Measurements from ENCODE around the gene SC5D. TPM values are rescaled to one million over a fixed set of nuclear protein-coding genes. Genes with fewer than 3 reads are reported as not detected.

The SC5D gene
- total RNA-seq, 2 experiments from 2014 or later: 87.7 to 92.7 TPM

GRCh38 chr11:121347094-121347493 is 54.5 kb downstream of the SC5D start:
- Mint-ChIP-seq H3K27ac (no peak overlapping the region), H3K4me1 (ENCODE audit: low read depth) (no peaks in the 10 kb centered on the region), H3K27me3 (no peaks in the 10 kb centered on the region), H3K9me3 (no peaks in the 10 kb centered on the region), H3K4me3 (no peak overlapping the region), H3K36me3 (ENCODE audit: low read depth) (no peaks in the 10 kb centered on the region)
- no peaks in the 10 kb centered on the region for H3K36me3 ChIP-seq (ENCODE audit: insufficient read depth, low read length)
- intact Hi-C loops (cut with DNase I, micrococcal nuclease): no loop called here
- POLR2A ChIA-PET: interaction anchor here (1.3 kb wide), 1 partner anchor 26 kb away, joined by 3 read pairs; no protein-coding TSS in a partner anchor
- no peaks in the 10 kb centered on the region for H3K4me1 ChIP-seq (ENCODE audit: insufficient read depth, low read length)
- DNase-seq: no peak
- H3K27ac ChIP-seq (ENCODE audit: low read depth in 1 of 2, low read length in 2 of 2): no peak overlapping the region
- ATAC-seq (ENCODE audit: poor library complexity): no peak
- H3K4me3 ChIP-seq (ENCODE audit: low read length): no peak overlapping the region
- CTCF ChIA-PET: no interaction called here
- no peaks in the 10 kb centered on the region for H3K27me3 ChIP-seq (ENCODE audit: control insufficient read depth in 1 of 2, insufficient read depth in 2 of 2, low read length in 2 of 2)
- no peak for TF ChIP-seq CTCF (IDR thresholded peaks at IDR 0.05)
- no peaks in the 10 kb centered on the region for H3K9me3 ChIP-seq (ENCODE audit: control insufficient read depth in 1 of 2, insufficient read depth in 1 of 2, low read length in 2 of 2)

- no peaks in the 10 kb centered on the region for H3K4me1 Mint-ChIP-seq (ENCODE audit: low read depth)
- ATAC-seq (ENCODE audit: poor library complexity): no peak
- no peak overlapping the region for H3K27ac Mint-ChIP-seq
- intact Hi-C loops (cut with DNase I, micrococcal nuclease): no loop called here
- ChIA-PET POLR2A (interaction anchor here (0.7 kb wide), 1 partner anchor 230 kb away, joined by 3 read pairs; no protein-coding TSS in a partner anchor), CTCF (no interaction called here)
- H3K4me3 Mint-ChIP-seq: no peak overlapping the region
- no peak for DNase-seq
- Histone ChIP-seq H3K4me3 (ENCODE audit: low read length) (no peak overlapping the region), H3K27ac (ENCODE audit: low read depth in 1 of 2, low read length in 2 of 2) (no peak overlapping the region), H3K36me3 (ENCODE audit: insufficient read depth, low read length) (no peaks in the 10 kb centered on the region), H3K9me3 (ENCODE audit: control insufficient read depth in 1 of 2, insufficient read depth in 1 of 2, low read length in 2 of 2) (no peaks in the 10 kb centered on the region), H3K4me1 (ENCODE audit: insufficient read depth, low read length) (no peaks in the 10 kb centered on the region), H3K27me3 (ENCODE audit: control insufficient read depth in 1 of 2, insufficient read depth in 2 of 2, low read length in 2 of 2) (no peaks in the 10 kb centered on the region)
- no peaks in the 10 kb centered on the region for H3K9me3 Mint-ChIP-seq
- no peaks in the 10 kb centered on the region for H3K36me3 Mint-ChIP-seq (ENCODE audit: low read depth)
- H3K27me3 Mint-ChIP-seq: no peaks in the 10 kb centered on the region
- TF ChIP-seq CTCF (IDR thresholded peaks at IDR 0.05): no peak
Observed at GRCh38 chr11:121347813-121348212, 55.2 kb downstream of the SC5D start.

GRCh38 chr11:121348220-121348875 is 55.8 kb downstream of the SC5D start:
- Histone ChIP-seq H3K27ac (ENCODE audit: low read depth in 1 of 2, low read length in 2 of 2) (no peak overlapping the region), H3K36me3 (ENCODE audit: insufficient read depth, low read length) (no peaks in the 10 kb centered on the region), H3K4me1 (ENCODE audit: insufficient read depth, low read length) (no peaks in the 10 kb centered on the region), H3K4me3 (ENCODE audit: low read length) (no peak overlapping the region), H3K9me3 (ENCODE audit: control insufficient read depth in 1 of 2, insufficient read depth in 1 of 2, low read length in 2 of 2) (no peaks in the 10 kb centered on the region), H3K27me3 (ENCODE audit: control insufficient read depth in 1 of 2, insufficient read depth in 2 of 2, low read length in 2 of 2) (no peaks in the 10 kb centered on the region)
- H3K27ac Mint-ChIP-seq: no peak overlapping the region
- intact Hi-C loops (cut with DNase I, micrococcal nuclease): no loop called here
- H3K36me3 Mint-ChIP-seq (ENCODE audit: low read depth): no peaks in the 10 kb centered on the region
- DNase-seq (no peak), ATAC-seq (ENCODE audit: poor library complexity) (no peak)
- H3K4me3 Mint-ChIP-seq: no peak overlapping the region
- no peaks in the 10 kb centered on the region for H3K27me3 Mint-ChIP-seq
- ChIA-PET CTCF (interaction anchor here (0.6 kb wide), 1 partner anchor 1486 kb away, joined by 3 read pairs; no protein-coding TSS in a partner anchor), POLR2A (interaction anchor here (0.7 kb wide), 1 partner anchor 229 kb away, joined by 3 read pairs; no protein-coding TSS in a partner anchor)
- H3K9me3 Mint-ChIP-seq: no peaks in the 10 kb centered on the region
- no peak for TF ChIP-seq CTCF (IDR thresholded peaks at IDR 0.05)
- no peaks in the 10 kb centered on the region for H3K4me1 Mint-ChIP-seq (ENCODE audit: low read depth)

Measured in CD4-positive, alpha-beta T cell (primary cell).